Liver (tissue), 9 donors: ENCODE data around the gene PDE3A. TPM values are rescaled to one million over a fixed set of nuclear protein-coding genes. Genes with fewer than 3 reads are reported as not detected.

Experiments
- DNase-seq: peaks from one replicate; pipeline ENCODE4 v3.0.0-alpha.2; 2017; ENCODE audit warnings: low spot score
- H3K27ac ChIP-seq, 2 donors: one replicate each; pipeline ENCODE4 v1.7.0; 2013; ENCODE audit warnings: inconsistent platforms in 2 of 2, low read length in 2 of 2, control low read depth in 1 of 2, low read depth in 1 of 2, mild to moderate bottlenecking in 1 of 2
- H3K27me3 ChIP-seq, 4 donors: one replicate each; pipeline versions ENCODE4 v1.6.1 to v1.7.0; 2013; ENCODE audit warnings: low read length in 3 of 4, inconsistent platforms in 1 of 4, mild to moderate bottlenecking in 1 of 4, moderate library complexity in 1 of 4; ENCODE audit not compliant: control insufficient read depth in 4 of 4, insufficient read depth in 4 of 4
- H3K36me3 ChIP-seq, 4 donors: one replicate each; pipeline versions ENCODE4 v1.6.1 to v1.7.0; 2013; ENCODE audit warnings: low read length in 3 of 4, mild to moderate bottlenecking in 3 of 4, low read depth in 1 of 4, moderate library complexity in 1 of 4; ENCODE audit not compliant: control insufficient read depth in 4 of 4, insufficient read depth in 3 of 4
- H3K4me1 ChIP-seq, 4 donors: one replicate each; pipeline versions ENCODE4 v1.6.1 to v1.7.0; 2013; ENCODE audit warnings: low read length in 3 of 4, mild to moderate bottlenecking in 3 of 4, moderate library complexity in 1 of 4; ENCODE audit not compliant: control insufficient read depth in 4 of 4, insufficient read depth in 4 of 4
- H3K4me3 ChIP-seq, 3 donors: one replicate each; pipeline versions ENCODE4 v1.6.1 to v1.7.0; 2013; ENCODE audit warnings: low read length in 3 of 3, control low read depth in 1 of 3, low read depth in 1 of 3, mild to moderate bottlenecking in 1 of 3
- H3K9ac ChIP-seq, 2 donors: one replicate each; pipeline ENCODE4 v1.7.0; 2013; ENCODE audit warnings: low read length in 2 of 2, mild to moderate bottlenecking in 2 of 2, moderate library complexity in 2 of 2, control low read depth in 1 of 2, low read depth in 1 of 2
- H3K9me3 ChIP-seq, 4 donors: one replicate each; pipeline versions ENCODE4 v1.6.1 to v1.7.0; 2013; ENCODE audit warnings: low read length in 3 of 4; ENCODE audit not compliant: control insufficient read depth in 4 of 4
- FOXA1 ChIP-seq: IDR thresholded peaks from 2 replicates; pipeline ENCODE4 v1.6.1; 2016; ENCODE audit warnings: antibody characterized with exemption
- FOXA2 ChIP-seq: IDR thresholded peaks from 2 replicates; pipeline ENCODE4 v1.6.1; 2016; ENCODE audit warnings: antibody characterized with exemption
- GABPA ChIP-seq, 2 donors: IDR thresholded peaks in 1 of 2; conservative IDR thresholded peaks in 1 of 2; 2 replicates each; pipeline ENCODE4 v1.6.1; 2016; ENCODE audit warnings: antibody characterized with exemption in 2 of 2, mild to moderate bottlenecking in 1 of 2, moderate library complexity in 1 of 2
- HNF4A ChIP-seq, 2 donors: conservative IDR thresholded peaks; 2 replicates each; pipeline ENCODE4 v1.6.1; 2016; ENCODE audit warnings: antibody characterized with exemption in 2 of 2, mild to moderate bottlenecking in 2 of 2
- HNF4G ChIP-seq: IDR thresholded peaks from 2 replicates; pipeline ENCODE4 v1.6.1; 2016; ENCODE audit warnings: antibody characterized with exemption
- JUND ChIP-seq, 2 donors: IDR thresholded peaks; 2 replicates each; pipeline ENCODE4 v1.6.1; 2016; ENCODE audit warnings: antibody characterized with exemption in 2 of 2
- NR2F2 ChIP-seq: IDR thresholded peaks from 2 replicates; pipeline ENCODE4 v1.6.1; 2016; ENCODE audit warnings: antibody characterized with exemption
- RAD21 ChIP-seq, 2 donors: IDR thresholded peaks; 2 replicates each; pipeline ENCODE4 v1.6.1; 2016; ENCODE audit warnings: antibody characterized with exemption in 2 of 2, mild to moderate bottlenecking in 2 of 2
- RXRA ChIP-seq, 2 donors: IDR thresholded peaks; 2 replicates each; pipeline ENCODE4 v1.6.1; 2017 to 2018; ENCODE audit warnings: antibody characterized with exemption in 2 of 2, mild to moderate bottlenecking in 1 of 2
- SP1 ChIP-seq: IDR thresholded peaks from 2 replicates; pipeline ENCODE4 v1.6.1; 2018; ENCODE audit warnings: antibody characterized with exemption, mild to moderate bottlenecking
- WGBS: extraction: QIAGEN DNeasy Blood & Tissue Kit; methylation state at CpG from one replicate; pipeline ENCODE4 v1.1.7; 2013; 5-methylcytosine and 5-hydroxymethylcytosine counted together
- polyA plus RNA-seq, 2 donors: library from polyadenylated mRNA; stranded (reverse) in 1 of 2; unstranded in 1 of 2; fragments of 200-250 nt in 1 of 2; fragments of >200 nt in 1 of 2; fragmentation: Nextera tagmentation in 1 of 2; extraction: Ambion mirVana in 1 of 2; gene quantifications; one replicate each; pipeline versions ENCODE4 v1.2.1 to v1.2.3, GENCODE V29; 2013 to 2015
- total RNA-seq, 2 donors: library from RNA; depleted of rRNA; stranded (reverse); fragments of >200 nt; gene quantifications; one replicate each; pipeline ENCODE4 v1.2.3, GENCODE V29; 2014
- TF ChIP-seq, protein P1 (sequence below): fragments of 150-350 bp; IDR thresholded peaks from 2 replicates; pipeline ENCODE4 v1.5.1; 2017; ENCODE audit warnings: improper control_type of control experiment, low read depth, low read length; ENCODE audit not compliant: missing input control
- TF ChIP-seq, protein P2 (sequence below): IDR thresholded peaks from 2 replicates; pipeline ENCODE4 v1.6.1; 2016; ENCODE audit warnings: antibody characterized with exemption
- TF ChIP-seq, protein P3 (sequence below): IDR thresholded peaks from 2 replicates; pipeline ENCODE4 v1.6.1; 2016; ENCODE audit warnings: antibody characterized with exemption
- TF ChIP-seq, protein P4 (sequence below): IDR thresholded peaks from 2 replicates; pipeline ENCODE4 v1.6.1; 2016; ENCODE audit warnings: antibody characterized with exemption, mild to moderate bottlenecking
- donor health status: healthy.
- donor health status: healthy.
- donor health status: healthy.
- donor health status: healthy.
- donor health status: healthy.

PDE3A gene
- total and polyA plus RNA-seq, 4 donors, result 0.50 to 3.8 (median 2.2) TPM

DNA sequence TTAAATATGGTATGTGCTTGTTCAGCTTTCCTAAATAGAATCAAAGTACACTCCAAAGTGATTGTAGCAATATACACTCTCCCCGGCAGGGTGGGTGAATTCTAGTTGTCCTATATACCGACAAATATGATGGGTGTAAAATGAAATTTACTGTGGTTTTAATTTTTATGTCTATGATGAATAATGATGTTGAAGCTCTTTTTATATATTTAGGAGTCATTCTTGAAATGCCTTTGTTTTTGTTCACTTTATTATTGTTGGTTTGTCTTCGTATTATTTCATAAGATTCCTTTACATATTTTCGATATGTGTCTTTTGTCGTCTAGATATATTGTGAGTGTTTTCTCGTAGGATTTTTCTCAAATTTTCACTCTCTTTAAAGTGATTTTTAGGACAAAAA lies 105.7 kb downstream of the PDE3A start:
- no peaks in the 10 kb centered on the region for H3K9me3 ChIP-seq
- no peaks in the 10 kb centered on the region for H3K4me1 ChIP-seq
- H3K27me3 ChIP-seq, result no peaks in the 10 kb centered on the region
- H3K4me3 ChIP-seq, result no peak overlapping the region
- no peak overlapping the region for H3K27ac ChIP-seq
- no peaks in the 10 kb centered on the region for H3K36me3 ChIP-seq
- WGBS, result 93% methylated on average over 6 of the region's 6 CpGs
- DNase-seq, result no peak
- TF ChIP-seq HNF4A (conservative IDR thresholded peaks at IDR 0.05) (no peak), RXRA (IDR thresholded peaks at IDR 0.05) (no peak), HNF4G (no peak), SP1 (no peak), NR2F2 (no peak), JUND (IDR thresholded peaks at IDR 0.05) (no peak), GABPA (IDR thresholded peaks at IDR 0.05 in 1 of 2, conservative IDR thresholded peaks at IDR 0.05 in 1 of 2) (no peak), FOXA2 (no peak)
- TF ChIP-seq, protein P1, sequence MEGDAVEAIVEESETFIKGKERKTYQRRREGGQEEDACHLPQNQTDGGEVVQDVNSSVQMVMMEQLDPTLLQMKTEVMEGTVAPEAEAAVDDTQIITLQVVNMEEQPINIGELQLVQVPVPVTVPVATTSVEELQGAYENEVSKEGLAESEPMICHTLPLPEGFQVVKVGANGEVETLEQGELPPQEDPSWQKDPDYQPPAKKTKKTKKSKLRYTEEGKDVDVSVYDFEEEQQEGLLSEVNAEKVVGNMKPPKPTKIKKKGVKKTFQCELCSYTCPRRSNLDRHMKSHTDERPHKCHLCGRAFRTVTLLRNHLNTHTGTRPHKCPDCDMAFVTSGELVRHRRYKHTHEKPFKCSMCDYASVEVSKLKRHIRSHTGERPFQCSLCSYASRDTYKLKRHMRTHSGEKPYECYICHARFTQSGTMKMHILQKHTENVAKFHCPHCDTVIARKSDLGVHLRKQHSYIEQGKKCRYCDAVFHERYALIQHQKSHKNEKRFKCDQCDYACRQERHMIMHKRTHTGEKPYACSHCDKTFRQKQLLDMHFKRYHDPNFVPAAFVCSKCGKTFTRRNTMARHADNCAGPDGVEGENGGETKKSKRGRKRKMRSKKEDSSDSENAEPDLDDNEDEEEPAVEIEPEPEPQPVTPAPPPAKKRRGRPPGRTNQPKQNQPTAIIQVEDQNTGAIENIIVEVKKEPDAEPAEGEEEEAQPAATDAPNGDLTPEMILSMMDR, result no peak
- TF ChIP-seq, protein P2, sequence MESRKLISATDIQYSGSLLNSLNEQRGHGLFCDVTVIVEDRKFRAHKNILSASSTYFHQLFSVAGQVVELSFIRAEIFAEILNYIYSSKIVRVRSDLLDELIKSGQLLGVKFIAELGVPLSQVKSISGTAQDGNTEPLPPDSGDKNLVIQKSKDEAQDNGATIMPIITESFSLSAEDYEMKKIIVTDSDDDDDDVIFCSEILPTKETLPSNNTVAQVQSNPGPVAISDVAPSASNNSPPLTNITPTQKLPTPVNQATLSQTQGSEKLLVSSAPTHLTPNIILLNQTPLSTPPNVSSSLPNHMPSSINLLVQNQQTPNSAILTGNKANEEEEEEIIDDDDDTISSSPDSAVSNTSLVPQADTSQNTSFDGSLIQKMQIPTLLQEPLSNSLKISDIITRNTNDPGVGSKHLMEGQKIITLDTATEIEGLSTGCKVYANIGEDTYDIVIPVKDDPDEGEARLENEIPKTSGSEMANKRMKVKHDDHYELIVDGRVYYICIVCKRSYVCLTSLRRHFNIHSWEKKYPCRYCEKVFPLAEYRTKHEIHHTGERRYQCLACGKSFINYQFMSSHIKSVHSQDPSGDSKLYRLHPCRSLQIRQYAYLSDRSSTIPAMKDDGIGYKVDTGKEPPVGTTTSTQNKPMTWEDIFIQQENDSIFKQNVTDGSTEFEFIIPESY, result no peak
- TF ChIP-seq, protein P3, sequence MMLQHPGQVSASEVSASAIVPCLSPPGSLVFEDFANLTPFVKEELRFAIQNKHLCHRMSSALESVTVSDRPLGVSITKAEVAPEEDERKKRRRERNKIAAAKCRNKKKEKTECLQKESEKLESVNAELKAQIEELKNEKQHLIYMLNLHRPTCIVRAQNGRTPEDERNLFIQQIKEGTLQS, result no peak
- no peak overlapping the region for H3K9ac ChIP-seq

DNA sequence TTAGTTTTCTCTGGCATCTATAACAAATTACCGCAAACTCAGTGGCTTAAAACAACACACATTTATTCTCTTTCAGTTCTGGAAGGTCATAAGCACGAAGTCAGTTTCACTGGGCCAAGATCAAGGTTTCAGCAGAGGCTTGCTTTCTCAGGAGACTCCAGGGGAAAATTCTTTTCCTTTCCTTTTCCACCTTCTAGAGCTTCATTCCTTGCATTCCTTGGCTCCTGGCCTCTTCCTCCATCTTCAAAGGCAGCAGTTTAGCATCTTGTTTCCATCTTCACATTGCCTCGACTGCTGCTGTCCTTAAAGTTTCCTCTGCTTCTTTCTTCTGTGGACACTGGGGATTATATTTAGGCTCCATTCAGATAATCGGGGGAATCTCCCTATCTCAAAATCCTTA lies 106.1 kb downstream of the PDE3A start:
- no peak overlapping the region for H3K9ac ChIP-seq
- no peak overlapping the region for H3K27ac ChIP-seq
- no peak overlapping the region for H3K4me3 ChIP-seq
- no peaks in the 10 kb centered on the region for H3K9me3 ChIP-seq
- DNase-seq, result no peak
- H3K36me3 ChIP-seq, result no peaks in the 10 kb centered on the region
- H3K4me1 ChIP-seq, result no peaks in the 10 kb centered on the region
- H3K27me3 ChIP-seq, result no peaks in the 10 kb centered on the region
- WGBS, result 93% methylated on average over 4 of the region's 4 CpGs
- TF ChIP-seq HNF4A (conservative IDR thresholded peaks at IDR 0.05) (no peak), FOXA1 (no peak), GABPA (IDR thresholded peaks at IDR 0.05 in 1 of 2, conservative IDR thresholded peaks at IDR 0.05 in 1 of 2) (no peak), HNF4G (no peak), RAD21 (IDR thresholded peaks at IDR 0.05) (no peak)
- TF ChIP-seq, protein P4, sequence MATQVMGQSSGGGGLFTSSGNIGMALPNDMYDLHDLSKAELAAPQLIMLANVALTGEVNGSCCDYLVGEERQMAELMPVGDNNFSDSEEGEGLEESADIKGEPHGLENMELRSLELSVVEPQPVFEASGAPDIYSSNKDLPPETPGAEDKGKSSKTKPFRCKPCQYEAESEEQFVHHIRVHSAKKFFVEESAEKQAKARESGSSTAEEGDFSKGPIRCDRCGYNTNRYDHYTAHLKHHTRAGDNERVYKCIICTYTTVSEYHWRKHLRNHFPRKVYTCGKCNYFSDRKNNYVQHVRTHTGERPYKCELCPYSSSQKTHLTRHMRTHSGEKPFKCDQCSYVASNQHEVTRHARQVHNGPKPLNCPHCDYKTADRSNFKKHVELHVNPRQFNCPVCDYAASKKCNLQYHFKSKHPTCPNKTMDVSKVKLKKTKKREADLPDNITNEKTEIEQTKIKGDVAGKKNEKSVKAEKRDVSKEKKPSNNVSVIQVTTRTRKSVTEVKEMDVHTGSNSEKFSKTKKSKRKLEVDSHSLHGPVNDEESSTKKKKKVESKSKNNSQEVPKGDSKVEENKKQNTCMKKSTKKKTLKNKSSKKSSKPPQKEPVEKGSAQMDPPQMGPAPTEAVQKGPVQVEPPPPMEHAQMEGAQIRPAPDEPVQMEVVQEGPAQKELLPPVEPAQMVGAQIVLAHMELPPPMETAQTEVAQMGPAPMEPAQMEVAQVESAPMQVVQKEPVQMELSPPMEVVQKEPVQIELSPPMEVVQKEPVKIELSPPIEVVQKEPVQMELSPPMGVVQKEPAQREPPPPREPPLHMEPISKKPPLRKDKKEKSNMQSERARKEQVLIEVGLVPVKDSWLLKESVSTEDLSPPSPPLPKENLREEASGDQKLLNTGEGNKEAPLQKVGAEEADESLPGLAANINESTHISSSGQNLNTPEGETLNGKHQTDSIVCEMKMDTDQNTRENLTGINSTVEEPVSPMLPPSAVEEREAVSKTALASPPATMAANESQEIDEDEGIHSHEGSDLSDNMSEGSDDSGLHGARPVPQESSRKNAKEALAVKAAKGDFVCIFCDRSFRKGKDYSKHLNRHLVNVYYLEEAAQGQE, result no peak
